ENCODE measurements around the gene MAGIX.

The MAGIX gene

DNA sequence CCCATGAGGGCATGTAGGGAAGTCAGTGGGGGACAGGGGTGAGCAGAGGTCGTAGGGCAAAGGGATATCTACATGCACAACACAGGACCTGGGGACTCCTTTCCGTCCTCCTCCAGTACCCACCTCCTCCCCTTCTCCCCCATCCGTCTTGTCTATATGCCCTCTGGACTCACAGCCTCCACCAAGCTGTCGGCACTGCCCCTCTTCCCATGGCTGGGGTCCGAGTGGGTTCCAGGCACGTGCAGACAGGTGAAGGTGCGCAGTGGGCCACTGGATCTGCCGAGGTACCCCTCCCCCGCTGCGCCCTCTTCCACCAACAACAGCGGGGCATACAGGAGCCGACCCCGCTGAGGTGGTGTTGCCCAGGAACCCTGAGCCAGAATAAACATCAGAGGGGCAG, 42.9 kb downstream of the MAGIX start:
- DNase-seq (ENCODE audit: low spot score): no peak

DNA sequence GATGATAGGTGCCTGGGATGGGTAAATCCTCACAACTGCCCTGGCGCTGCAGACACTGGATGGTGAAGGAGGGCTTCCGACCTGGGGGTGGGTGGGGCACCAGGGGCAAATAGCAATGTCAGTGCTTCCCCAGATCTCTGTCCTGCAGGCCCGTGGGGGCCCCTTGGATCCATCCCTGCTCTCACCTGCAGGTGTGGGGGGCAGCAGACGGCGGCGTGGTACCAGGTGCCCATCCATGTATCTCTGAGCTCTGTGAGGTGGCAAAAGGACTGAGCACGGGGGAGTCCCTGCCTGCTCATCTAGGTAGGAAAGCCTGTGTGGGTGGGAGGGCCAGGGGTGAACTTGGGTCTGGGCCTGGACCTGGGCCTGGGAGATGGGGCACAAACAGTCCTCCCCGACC, 44.0 kb downstream of the MAGIX start:
- no peak for DNase-seq (ENCODE audit: low spot score)

DNA sequence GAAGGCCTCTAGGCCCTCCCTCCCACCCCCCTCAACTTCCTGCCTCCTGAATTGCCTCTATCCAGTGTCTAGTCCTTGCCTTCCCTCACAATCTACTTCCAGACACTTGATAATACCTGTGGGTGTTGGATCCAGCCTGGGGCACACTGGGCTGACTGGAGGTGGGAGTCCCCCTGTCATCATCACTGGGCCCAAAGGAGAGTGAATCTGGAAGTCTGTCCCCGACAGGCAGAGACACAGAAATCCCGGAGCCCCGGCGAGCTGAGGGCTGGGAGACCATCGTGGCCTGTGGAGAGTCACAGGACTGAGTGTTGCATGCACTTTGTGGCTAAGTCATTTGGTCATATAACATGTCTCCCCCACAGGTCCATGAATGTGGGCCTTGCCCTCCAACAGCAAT, 45.8 kb downstream of the MAGIX start:
- DNase-seq (ENCODE audit: low spot score): no peak

DNA sequence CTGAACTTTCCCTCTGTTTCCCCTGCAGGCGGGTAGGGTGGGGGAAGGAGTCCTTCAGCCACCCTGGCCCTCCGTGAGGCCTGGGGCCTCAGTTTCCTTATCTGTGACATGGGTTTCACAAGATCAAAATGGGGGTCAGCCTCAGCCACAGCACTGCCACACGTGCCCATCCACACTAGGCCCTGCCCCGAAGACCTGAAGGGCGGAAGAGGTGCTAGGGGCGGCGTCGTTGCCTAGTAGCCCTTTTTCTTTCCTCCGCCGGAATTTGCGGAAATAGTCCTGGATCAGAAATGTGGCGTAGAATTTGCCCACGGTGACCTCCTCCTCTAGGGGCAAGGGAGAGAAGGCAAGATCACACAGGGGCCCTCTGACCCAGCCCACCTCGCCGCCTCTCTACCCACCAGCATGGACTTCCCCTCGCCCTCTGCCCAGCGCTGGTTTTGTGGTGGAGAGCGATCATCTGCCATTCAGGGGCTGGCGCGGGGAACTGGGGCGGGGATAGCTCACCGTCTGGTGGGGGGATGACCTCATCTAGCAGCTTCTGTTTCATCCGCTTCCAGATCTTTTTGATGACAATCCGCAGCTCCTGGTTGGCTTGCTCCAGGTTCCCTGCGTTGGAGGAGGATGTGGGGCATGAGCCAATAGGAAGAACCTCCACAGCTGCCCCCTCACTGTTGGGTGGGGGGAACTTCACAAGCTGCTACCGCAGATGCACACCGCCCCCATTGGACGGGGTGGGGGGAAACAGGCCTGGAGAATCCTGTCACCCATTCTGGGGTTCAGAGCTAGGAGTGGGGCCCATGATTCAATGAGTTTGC, 47.1 kb downstream of the MAGIX start:
- no peak for DNase-seq (ENCODE audit: low spot score)

DNA sequence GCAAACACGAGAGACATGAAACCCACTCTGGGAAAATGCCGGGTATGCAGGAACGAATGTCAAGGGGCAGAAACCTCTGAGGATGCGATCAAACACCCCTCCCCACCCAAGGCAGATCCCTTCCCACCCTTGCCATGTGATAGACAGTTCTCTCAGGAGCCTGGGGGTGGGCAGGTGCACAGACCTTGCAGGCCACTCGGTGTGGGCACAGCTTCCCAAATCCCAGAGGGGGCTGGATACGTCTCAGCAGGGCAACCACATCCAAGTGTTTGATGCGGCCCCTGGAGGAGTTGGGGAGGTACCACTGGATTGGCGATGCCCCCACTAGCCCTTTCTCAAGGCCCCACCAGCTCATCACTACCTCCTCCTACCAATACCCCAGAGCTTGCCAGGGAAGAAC, 47.8 kb downstream of the MAGIX start:
- no peak for DNase-seq (ENCODE audit: low spot score)

DNA sequence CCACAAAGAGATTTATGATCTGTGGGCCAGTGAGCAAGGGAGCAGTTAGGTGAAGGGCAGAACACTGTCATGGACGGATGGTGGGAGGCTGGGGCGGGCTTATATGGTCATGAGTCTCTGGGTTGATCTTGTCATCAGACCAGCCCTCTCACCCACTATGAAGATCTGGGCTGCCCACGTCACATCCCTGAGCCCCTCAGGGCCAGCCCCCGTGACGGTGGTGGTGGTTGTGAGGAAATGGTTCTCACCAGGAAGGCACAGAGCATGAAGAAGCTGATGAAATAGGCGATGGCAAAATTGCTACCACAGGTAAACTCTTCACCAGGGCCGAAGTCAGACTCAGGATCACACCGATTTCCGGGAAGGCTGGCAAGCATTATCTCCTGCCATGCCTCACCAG, 48.5 kb downstream of the MAGIX start:
- DNase-seq (ENCODE audit: low spot score): no peak

DNA sequence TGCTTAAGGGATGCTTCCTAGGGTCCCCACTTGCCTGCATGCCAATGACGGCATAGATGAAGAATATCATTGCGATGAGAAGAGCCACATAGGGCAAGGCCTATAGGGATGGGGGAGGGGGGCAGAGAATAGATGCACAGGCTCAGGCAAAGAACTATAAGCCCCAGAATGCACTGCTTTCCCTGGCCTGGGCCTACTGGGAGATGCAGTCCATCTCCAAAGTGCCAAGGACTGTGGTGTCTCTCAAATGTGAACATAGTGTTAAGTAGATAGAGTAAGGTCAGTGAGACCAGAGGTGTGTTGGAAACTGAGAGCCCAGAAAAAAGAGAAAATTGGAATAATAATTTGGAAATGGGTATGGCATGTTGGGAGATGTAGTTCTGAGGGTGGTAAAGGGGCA, 49.7 kb downstream of the MAGIX start:
- no peak for DNase-seq (ENCODE audit: low spot score)

DNA sequence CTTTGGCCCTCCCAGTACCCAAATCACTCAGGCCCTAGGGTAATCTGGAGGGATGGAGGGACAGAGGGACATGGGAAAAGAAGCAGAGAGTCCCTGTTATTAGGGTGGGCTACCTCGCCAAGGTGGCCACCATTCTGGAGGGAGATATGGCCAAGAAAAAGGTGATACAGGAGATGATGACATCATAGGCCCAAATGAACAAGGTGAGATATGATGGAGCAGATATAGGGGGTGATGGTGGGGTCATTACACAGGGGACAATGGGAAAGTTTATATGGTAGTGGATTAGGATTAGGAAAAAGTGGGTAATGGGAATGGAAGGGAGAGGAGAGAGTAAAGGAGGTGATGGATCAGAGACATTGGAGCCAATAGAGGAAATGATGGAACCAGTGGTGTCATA, 50.3 kb downstream of the MAGIX start:
- DNase-seq (ENCODE audit: low spot score): no peak

DNA sequence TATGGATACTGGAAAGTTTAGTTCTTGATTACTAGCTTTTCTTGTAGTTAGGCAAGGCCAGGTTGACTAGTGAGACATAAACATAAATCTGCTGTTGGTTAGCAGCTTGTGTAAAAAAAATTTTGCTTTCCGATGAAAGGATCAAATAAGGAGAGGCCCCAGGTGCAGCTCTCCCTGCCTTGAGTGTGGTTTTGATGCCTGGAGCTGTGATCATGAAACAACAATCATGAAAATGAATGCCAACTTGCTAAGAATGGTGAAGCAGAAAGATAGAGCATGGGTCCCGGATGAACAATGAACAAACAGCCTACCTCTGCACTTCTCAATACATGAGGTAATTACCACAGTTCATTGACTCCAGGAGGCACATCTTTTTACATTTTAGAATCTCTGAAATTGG, 51.9 kb downstream of the MAGIX start:
- DNase-seq (ENCODE audit: low spot score): no peak

DNA sequence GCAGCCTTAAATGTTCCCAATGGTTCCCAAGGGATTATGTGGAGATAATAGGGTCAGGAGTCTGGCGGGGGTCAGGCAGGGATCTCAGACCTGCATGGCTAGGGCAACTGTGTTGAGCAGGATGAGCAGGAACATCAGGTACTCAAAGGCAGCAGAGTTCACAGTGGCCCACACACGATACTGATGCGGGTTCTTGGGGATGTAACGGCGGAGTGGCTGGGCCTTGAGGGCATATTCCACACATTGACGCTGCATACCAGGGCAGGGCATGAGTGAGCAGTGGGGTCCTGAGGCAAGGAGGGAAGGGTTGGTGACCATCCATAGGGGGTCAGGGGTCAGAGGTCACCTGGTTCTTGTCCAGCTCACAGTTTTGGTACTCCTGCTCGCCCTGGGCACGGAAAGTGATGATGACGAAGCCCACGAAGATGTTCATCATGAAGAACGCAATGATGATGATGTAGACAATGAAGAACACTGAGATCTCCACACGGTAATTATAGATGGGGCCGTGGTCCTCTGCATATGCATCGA, 52.5 kb downstream of the MAGIX start:
- no peak for DNase-seq (ENCODE audit: low spot score)

All from globus pallidus (tissue), 1 donor.